AG08395 (cell line): Measurements from ENCODE around the gene CEP104.
"Not testable (repeated sequence)": the region's sequence is repeated elsewhere in the genome, so short reads cannot be mapped to it uniquely, and the experiment has no call there.

Source experiments
- DNase-seq: peaks from one replicate; pipeline ENCODE4 v3.0.0; 2012; ENCODE audit warnings: mixed read lengths, low spot score

Gene CEP104

GRCh38 chr1:3825356-3825755 is 31.7 kb downstream of the CEP104 start:
- no peak for DNase-seq

- DNase-seq, result no peak
Observed at GRCh38 chr1:3824650-3825049, 32.4 kb downstream of the CEP104 start.

- DNase-seq, result no peak
Observed at GRCh38 chr1:3822421-3822820, 34.6 kb downstream of the CEP104 start.

GRCh38 chr1:3821908-3822307 is 35.1 kb downstream of the CEP104 start:
- DNase-seq, result no peak

- no peak for DNase-seq
Observed at GRCh38 chr1:3821447-3821846, 35.6 kb downstream of the CEP104 start.

- DNase-seq, result no peak
Observed at GRCh38 chr1:3821004-3821403, 36.0 kb downstream of the CEP104 start.

GRCh38 chr1:3820316-3820715 is 36.7 kb downstream of the CEP104 start:
- no peak for DNase-seq

GRCh38 chr1:3819771-3820200 is 37.2 kb downstream of the CEP104 start:
- no peak for DNase-seq

- no peak for DNase-seq
Observed at GRCh38 chr1:3817821-3818597, 39.0 kb downstream of the CEP104 start.

- DNase-seq, result no peak
Observed at GRCh38 chr1:3817138-3817740, 39.8 kb downstream of the CEP104 start.

- DNase-seq, result no peak
Observed at GRCh38 chr1:3816331-3817137, 40.5 kb downstream of the CEP104 start.

- no peak for DNase-seq
Observed at GRCh38 chr1:3814771-3815561, 42.0 kb downstream of the CEP104 start.

- DNase-seq, result no peak
Observed at GRCh38 chr1:3814065-3814464, 42.9 kb downstream of the CEP104 start.

GRCh38 chr1:3811595-3811911 is 45.5 kb downstream of the CEP104 start:
- no peak for DNase-seq

- not testable (repeated sequence) for DNase-seq
Observed at GRCh38 chr1:3810149-3810761, 46.8 kb downstream of the CEP104 start.

GRCh38 chr1:3809680-3810079 is 47.3 kb downstream of the CEP104 start:
- DNase-seq, result no peak

- DNase-seq, result no peak
Observed at GRCh38 chr1:3807769-3808168, 49.2 kb downstream of the CEP104 start.

GRCh38 chr1:3805038-3805437 is 52.0 kb downstream of the CEP104 start:
- DNase-seq, result no peak

- not testable (repeated sequence) for DNase-seq
Observed at GRCh38 chr1:3804627-3804944, 52.4 kb downstream of the CEP104 start.

- no peak for DNase-seq
Observed at GRCh38 chr1:3803905-3804626, 52.9 kb downstream of the CEP104 start.

GRCh38 chr1:3800795-3801194 is 56.2 kb downstream of the CEP104 start:
- DNase-seq, result not testable (repeated sequence)
